Glutamatergic neuron (in vitro differentiated cells): Measurements from ENCODE around the gene SH3PXD2B. TPM values are rescaled to one million over a fixed set of nuclear protein-coding genes. Genes with fewer than 3 reads are reported as not detected.
A peak's percentile ranks its signal among the peaks of the same experiment; 100 is the strongest.
"Not testable (repeated sequence)": the region's sequence is repeated elsewhere in the genome, so short reads cannot be mapped to it uniquely, and the experiment has no call there.

Experiments
- DNase-seq: peaks from one replicate; pipeline ENCODE4 v3.0.0; 2022
- H3K27ac Mint-ChIP-seq: one replicate; pipeline ENCODE4 v1.8.0; 2020; ENCODE audit warnings: mild to moderate bottlenecking, mixed read lengths, inconsistent platforms; ENCODE audit not compliant: unreplicated experiment
- H3K27me3 Mint-ChIP-seq: one replicate; pipeline ENCODE4 v1.8.0; 2020; ENCODE audit warnings: mild to moderate bottlenecking, moderate library complexity, mixed read lengths, inconsistent platforms; ENCODE audit not compliant: unreplicated experiment
- H3K36me3 Mint-ChIP-seq: one replicate; pipeline ENCODE4 v1.8.0; 2020; ENCODE audit warnings: mild to moderate bottlenecking, mixed read lengths, inconsistent platforms; ENCODE audit not compliant: unreplicated experiment
- H3K4me1 Mint-ChIP-seq: one replicate; pipeline ENCODE4 v1.8.0; 2020; ENCODE audit warnings: mild to moderate bottlenecking, low read depth, mixed read lengths, inconsistent platforms; ENCODE audit not compliant: unreplicated experiment
- H3K4me3 Mint-ChIP-seq: one replicate; pipeline ENCODE4 v1.8.0; 2020; ENCODE audit warnings: mild to moderate bottlenecking, mixed read lengths, inconsistent platforms; ENCODE audit not compliant: unreplicated experiment
- H3K9me3 Mint-ChIP-seq: one replicate; pipeline ENCODE4 v1.8.0; 2020; ENCODE audit warnings: mild to moderate bottlenecking, moderate library complexity, mixed read lengths, inconsistent platforms; ENCODE audit not compliant: unreplicated experiment
- CTCF ChIP-seq: fragments of 200-600 bp; sonication (generic); IDR thresholded peaks from one replicate; pipeline ENCODE4 v1.5.0; 2021; ENCODE audit not compliant: partially characterized antibody, unreplicated experiment
- total RNA-seq: library from RNA; stranded (reverse); fragmentation: NEBNext Ultra II Directional; extraction: Animal tissue kit (Norgen Biotek cat#: 25700); gene quantifications from one replicate; pipeline ENCODE4 v1.2.1, GENCODE V29; 2021; ENCODE audit not compliant: unreplicated experiment

SH3PXD2B gene
- total RNA-seq, 1 donor from 2014 or later: 96.8 TPM

- TF ChIP-seq CTCF: no peak
- no peak overlapping the region for H3K4me3 Mint-ChIP-seq
- H3K9me3 Mint-ChIP-seq: peaks cover 4% of the 10 kb centered on the region
- peak overlapping the region; percentile 52 for H3K27ac Mint-ChIP-seq
- H3K36me3 Mint-ChIP-seq: peaks cover 23% of the 10 kb centered on the region
- H3K4me1 Mint-ChIP-seq: peaks cover 17% of the 10 kb centered on the region
- no peaks in the 10 kb centered on the region for H3K27me3 Mint-ChIP-seq
- DNase-seq: no peak
Measured at GRCh38 chr5:172402531-172403188, 51.7 kb downstream of the SH3PXD2B start.

- Mint-ChIP-seq H3K36me3 (peaks cover 29% of the 10 kb centered on the region), H3K4me1 (peaks cover 15% of the 10 kb centered on the region)
- H3K9me3 Mint-ChIP-seq, DNase-seq, H3K27me3 Mint-ChIP-seq, H3K4me3 Mint-ChIP-seq, H3K27ac Mint-ChIP-seq: not testable (repeated sequence)
Measured at GRCh38 chr5:172402031-172402430, 52.3 kb downstream of the SH3PXD2B start.

DNA sequence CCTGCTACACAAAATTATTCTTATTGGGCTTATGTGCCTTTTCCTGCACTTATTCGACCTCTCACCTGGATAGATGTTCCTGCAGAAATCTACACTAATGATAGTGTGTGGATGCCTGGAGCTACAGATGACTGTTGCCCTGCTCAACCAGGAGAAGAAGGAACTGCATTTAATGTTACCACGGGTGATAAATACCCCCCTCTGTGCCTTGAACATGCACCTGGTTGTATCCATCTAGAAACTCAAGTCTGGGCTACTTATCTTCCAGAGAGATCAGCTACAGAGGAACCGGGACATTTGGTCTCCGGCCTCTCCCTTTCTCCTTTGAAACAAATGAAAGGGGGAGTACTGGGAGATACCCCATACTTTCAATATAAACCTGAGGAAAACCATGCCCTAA lies 54.5 kb downstream of the SH3PXD2B start:
- TF ChIP-seq CTCF: no peak
- Mint-ChIP-seq H3K9me3 (peaks cover 3% of the 10 kb centered on the region), H3K27ac (no peak overlapping the region), H3K4me1 (peaks cover 13% of the 10 kb centered on the region), H3K4me3 (no peak overlapping the region), H3K27me3 (peaks cover 3% of the 10 kb centered on the region), H3K36me3 (peaks cover 21% of the 10 kb centered on the region)
- DNase-seq: no peak

DNA sequence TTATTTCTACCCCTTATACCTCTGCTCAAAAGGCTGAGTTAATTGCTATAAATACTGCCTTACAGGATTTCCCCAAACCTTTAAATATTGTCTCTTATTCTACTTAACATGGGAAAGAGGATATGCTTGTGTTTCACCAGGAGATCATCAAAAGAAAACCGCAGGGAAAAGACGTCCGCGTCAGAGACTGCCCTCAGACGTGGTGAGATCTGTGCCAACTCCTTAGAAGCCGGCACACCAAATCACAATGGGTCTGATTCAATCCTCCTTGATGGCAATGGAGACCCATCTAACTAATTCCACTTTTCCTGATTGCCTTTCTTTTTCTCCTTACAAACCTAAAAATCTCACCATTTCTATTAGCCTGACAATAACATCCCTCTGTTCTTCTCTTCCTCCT lies 55.0 kb downstream of the SH3PXD2B start:
- Mint-ChIP-seq H3K9me3 (peaks cover 3% of the 10 kb centered on the region), H3K4me1 (peaks cover 13% of the 10 kb centered on the region)
- no peak for TF ChIP-seq CTCF

GRCh38 chr5:172398645-172399044 lies 55.7 kb downstream of the SH3PXD2B start:
- Mint-ChIP-seq H3K36me3 (peaks cover 27% of the 10 kb centered on the region), H3K4me1 (peaks cover 12% of the 10 kb centered on the region)
- H3K27ac Mint-ChIP-seq, DNase-seq, H3K27me3 Mint-ChIP-seq, H3K9me3 Mint-ChIP-seq, H3K4me3 Mint-ChIP-seq: not testable (repeated sequence)

More for the DNA sequence above, 55.0 kb downstream of the SH3PXD2B start:
- Mint-ChIP-seq H3K27ac (no peak overlapping the region), H3K4me3 (no peak overlapping the region), H3K27me3 (peaks cover 3% of the 10 kb centered on the region), H3K36me3 (peaks cover 23% of the 10 kb centered on the region)
- no peak for DNase-seq

DNA sequence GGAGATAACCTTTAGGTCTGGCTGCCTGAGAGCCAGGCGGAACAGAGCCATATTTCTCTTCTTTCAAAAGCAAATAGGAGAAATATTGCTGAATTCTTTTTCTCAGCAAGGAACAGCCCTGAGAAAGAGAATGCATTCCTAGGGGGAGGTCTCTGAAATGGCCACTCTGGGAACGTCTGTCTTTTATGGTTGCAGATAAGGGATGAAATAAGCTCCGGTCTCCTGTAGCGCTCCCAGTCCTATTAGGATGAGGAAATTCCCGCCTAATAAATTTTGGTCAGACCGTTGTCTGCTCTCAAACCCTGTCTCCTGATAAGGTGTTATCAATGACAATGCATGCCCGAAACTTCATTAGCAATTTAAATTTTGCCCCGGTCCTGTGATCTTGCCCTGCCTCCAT lies 57.3 kb downstream of the SH3PXD2B start:
- not testable (repeated sequence) for H3K27ac Mint-ChIP-seq, H3K4me1 Mint-ChIP-seq, H3K4me3 Mint-ChIP-seq, DNase-seq, H3K9me3 Mint-ChIP-seq, H3K27me3 Mint-ChIP-seq
- peaks cover 27% of the 10 kb centered on the region for H3K36me3 Mint-ChIP-seq
